Muscle layer of duodenum (tissue), 2 donors: Measurements from ENCODE around the gene CRYBA1.
"Not testable (repeated sequence)": the region's sequence is repeated elsewhere in the genome, so short reads cannot be mapped to it uniquely, and the experiment has no call there.

Source experiments
- H3K27ac ChIP-seq: one replicate; pipeline ENCODE4 v1.7.0; 2013; ENCODE audit warnings: mild to moderate bottlenecking, low read length
- H3K27me3 ChIP-seq: one replicate; pipeline ENCODE4 v1.7.0; 2013; ENCODE audit warnings: low read depth, mild to moderate bottlenecking, control low read depth, low read length
- H3K36me3 ChIP-seq, 2 donors: one replicate each; pipeline ENCODE4 v1.7.0; 2013; ENCODE audit warnings: low read length in 2 of 2, control low read depth in 1 of 2, mild to moderate bottlenecking in 1 of 2; ENCODE audit not compliant: insufficient read depth in 2 of 2, control insufficient read depth in 1 of 2
- H3K4me1 ChIP-seq, 2 donors: one replicate each; pipeline ENCODE4 v1.7.0; 2013; ENCODE audit warnings: low read length in 2 of 2, mild to moderate bottlenecking in 2 of 2, control low read depth in 1 of 2, moderate library complexity in 1 of 2; ENCODE audit not compliant: insufficient read depth in 2 of 2, control insufficient read depth in 1 of 2
- H3K4me3 ChIP-seq, 2 donors: one replicate each; pipeline ENCODE4 v1.7.0; 2013; ENCODE audit warnings: low read length in 2 of 2, low read depth in 1 of 2, mild to moderate bottlenecking in 1 of 2
- H3K9me3 ChIP-seq, 2 donors: one replicate each; pipeline ENCODE4 v1.7.0; 2013; ENCODE audit warnings: low read length in 2 of 2, control low read depth in 1 of 2, mild to moderate bottlenecking in 1 of 2; ENCODE audit not compliant: control insufficient read depth in 1 of 2
- donor health status: healthy.

Gene CRYBA1

DNA sequence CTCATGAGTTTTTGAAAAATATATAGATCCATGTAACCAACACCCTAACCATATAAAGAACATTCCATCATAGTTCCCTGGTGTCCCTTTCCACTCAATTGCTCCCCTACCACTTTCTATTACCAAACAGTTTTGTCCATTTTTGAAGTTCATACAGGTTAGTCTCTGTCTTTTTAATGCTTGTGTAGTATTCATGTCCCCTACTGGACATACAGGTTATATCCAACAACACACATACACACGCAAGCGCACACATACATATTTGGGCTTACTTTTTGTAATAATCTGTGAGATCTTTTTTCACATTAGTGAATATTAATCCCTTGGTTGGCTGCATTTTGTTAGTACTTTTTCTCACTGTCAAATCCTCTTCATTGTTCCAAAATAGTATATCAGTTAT lies 6.4 kb downstream of the CRYBA1 start:
- no peaks in the 10 kb centered on the region for H3K9me3 ChIP-seq
- no peak overlapping the region for H3K4me3 ChIP-seq
- H3K4me1 ChIP-seq, result peaks cover 8 to 12% of the 10 kb centered on the region in 2 donors
- H3K27ac ChIP-seq, result no peak overlapping the region
- no peaks in the 10 kb centered on the region for H3K27me3 ChIP-seq
- peaks cover 0 to 4% of the 10 kb centered on the region in 2 donors for H3K36me3 ChIP-seq

DNA sequence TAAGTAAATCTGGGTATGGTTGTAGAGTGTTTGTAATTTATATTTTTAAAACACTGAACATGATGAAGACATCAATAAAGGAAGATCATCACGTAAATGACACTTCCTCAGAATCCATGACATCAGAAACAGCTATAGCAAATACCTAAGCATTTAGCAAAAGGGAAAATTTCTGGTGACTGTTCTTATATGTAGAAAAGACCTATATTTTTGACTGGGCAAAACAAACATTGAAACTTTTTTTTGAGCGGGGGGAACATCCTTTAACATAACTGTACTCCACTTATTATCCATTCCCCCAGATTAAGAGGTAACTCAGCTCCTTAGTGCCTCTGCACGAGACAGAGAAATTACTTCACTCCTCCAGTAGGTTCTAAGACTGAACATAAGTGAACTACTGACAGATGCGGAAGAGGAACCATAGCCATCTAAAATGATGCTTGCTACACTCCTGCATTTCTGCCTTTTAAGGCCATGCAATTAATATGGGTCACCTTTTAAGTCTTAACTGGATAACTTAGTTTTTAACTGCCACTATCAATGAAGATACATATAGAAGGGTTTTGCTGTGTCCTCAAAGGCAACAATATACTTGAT lies 9.4 kb downstream of the CRYBA1 start:
- Histone ChIP-seq H3K4me1 (peaks cover 15% of the 10 kb centered on the region in 2 donors), H3K36me3 (peaks cover 11 to 14% of the 10 kb centered on the region in 2 donors), H3K27ac (peak overlapping the region; percentile 66), H3K4me3 (no peak overlapping the region), H3K9me3 (no peaks in the 10 kb centered on the region), H3K27me3 (no peaks in the 10 kb centered on the region)

DNA sequence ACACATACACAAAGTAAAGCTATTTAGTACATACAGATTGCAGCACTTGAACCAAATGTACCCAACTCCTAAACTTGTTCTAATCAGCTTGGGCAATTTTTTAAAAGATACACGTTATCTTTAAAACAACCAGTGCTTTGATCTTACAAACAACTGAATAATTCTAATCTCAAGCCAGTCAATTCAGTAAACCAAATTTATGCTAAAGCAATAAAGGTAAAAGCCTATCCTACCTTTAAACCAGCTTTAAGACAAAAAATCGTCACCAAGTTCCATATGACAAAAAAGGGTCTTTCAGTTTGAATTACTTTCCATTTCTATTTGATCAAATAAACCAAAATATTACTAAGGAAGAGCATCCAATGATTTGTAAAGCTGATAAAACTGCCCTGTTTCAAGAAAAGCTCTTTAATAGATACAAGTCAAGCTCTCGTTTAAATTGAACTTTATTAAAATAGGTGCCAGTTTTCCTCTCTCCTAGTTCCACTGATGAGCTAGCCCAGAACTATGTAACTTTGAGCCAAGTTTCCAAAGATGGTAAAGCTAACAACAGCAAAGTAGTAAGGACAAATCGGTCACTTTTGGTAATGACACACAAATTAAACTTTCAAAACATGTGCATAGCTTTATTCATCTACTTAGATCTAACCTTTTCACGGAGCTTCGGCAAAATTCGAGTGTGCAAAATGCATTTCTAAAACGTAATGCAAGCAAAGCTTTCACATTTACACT lies 10.2 kb downstream of the CRYBA1 start:
- peak overlapping the region; percentile 66 for H3K27ac ChIP-seq
- peaks cover 15% of the 10 kb centered on the region in 2 donors for H3K4me1 ChIP-seq
- H3K4me3 ChIP-seq, result no peak overlapping the region
- H3K27me3 ChIP-seq, result no peaks in the 10 kb centered on the region
- H3K36me3 ChIP-seq, result peaks cover 11 to 14% of the 10 kb centered on the region in 2 donors
- H3K9me3 ChIP-seq, result no peaks in the 10 kb centered on the region

DNA sequence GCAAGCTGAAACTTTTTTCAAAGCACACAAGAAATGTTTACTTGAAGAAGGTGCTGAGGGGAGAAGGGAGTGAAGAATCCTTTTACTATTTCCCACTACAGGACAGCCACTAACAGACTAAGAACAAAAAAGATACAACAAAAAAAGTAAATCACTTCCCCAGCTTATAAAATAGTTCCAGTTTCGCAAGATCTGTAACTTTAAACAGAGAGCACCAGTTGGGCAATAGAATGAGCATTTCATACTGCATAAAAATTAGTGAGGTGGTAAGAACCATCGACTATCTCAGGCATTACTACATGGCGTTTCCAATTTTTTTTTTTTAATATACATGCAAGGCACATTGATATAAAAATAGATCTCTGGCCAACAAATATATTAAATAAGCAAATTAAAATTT lies 11.1 kb downstream of the CRYBA1 start:
- Histone ChIP-seq H3K36me3 (peaks cover 11 to 14% of the 10 kb centered on the region in 2 donors), H3K4me3 (no peak overlapping the region), H3K27me3 (no peaks in the 10 kb centered on the region), H3K27ac (peak overlapping the region; percentile 36), H3K4me1 (peaks cover 15% of the 10 kb centered on the region in 2 donors), H3K9me3 (no peaks in the 10 kb centered on the region)

DNA sequence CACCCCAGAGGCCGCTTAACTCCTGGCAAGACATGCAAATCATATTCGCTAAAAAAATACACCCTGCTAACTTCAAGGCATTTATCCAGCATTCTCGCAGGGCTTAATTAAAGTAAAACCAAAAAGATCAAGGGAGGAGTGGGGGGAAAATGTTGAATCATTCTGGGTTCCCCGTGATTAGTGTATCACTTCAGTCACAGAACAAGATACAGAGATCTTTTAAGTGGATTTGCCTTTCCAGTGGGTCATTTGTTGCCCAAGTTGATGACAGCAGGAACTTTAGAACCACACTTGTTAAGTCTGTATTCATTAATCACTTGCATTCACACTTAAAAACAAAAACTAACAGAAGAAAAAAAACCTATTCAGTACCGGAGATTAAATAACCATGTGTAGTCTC lies 17.3 kb downstream of the CRYBA1 start:
- Histone ChIP-seq H3K27me3 (no peaks in the 10 kb centered on the region), H3K27ac (no peak overlapping the region), H3K4me3 (no peak overlapping the region), H3K36me3 (peaks cover 30 to 37% of the 10 kb centered on the region in 2 donors), H3K9me3 (no peaks in the 10 kb centered on the region), H3K4me1 (no peaks in the 10 kb centered on the region)

DNA sequence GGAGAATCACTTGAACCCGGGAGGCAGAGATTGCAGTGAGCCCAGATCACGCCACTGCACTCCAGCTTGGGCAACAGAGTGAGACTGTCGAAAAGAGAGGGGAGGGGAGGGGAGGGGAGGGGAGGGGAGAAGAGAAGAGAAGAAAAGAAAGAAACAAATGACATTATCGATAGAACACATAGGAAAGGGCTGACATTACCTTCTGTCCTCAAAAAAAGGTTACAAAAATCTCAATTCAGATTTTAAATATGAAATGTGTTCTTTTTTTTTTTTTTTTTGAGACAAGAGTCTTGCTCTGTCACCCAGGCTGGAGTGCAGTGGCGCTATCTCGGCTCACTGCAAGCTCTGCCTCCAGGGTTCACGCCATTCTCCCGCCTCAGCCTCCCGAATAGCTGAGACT lies 25.3 kb downstream of the CRYBA1 start:
- H3K4me1 ChIP-seq, result peaks cover 7 to 19% of the 10 kb centered on the region in 2 donors
- H3K27ac ChIP-seq, H3K4me3 ChIP-seq, H3K9me3 ChIP-seq, H3K27me3 ChIP-seq: not testable (repeated sequence)
- H3K36me3 ChIP-seq, result peaks cover 7 to 17% of the 10 kb centered on the region in 2 donors

DNA sequence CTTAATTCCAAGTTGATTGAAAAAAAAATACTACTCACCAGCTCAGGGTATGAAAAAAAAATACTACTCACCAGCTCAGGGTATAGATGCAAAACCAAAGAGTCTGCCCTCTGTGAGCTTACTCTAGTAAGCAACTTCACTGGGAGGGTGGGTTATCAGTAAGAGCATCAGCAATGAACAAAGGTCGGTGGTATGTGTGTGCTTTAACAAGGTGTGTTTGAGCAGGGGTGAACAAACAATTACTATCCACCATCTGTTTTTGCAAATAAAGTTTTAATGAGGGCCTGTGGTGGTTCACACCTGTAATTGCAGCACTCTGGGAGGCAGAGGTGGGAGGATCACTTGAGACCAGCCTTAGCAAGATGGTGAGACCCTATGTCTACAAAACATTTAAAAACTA lies 27.3 kb downstream of the CRYBA1 start:
- peaks cover 7 to 27% of the 10 kb centered on the region in 2 donors for H3K4me1 ChIP-seq
- no peak overlapping the region for H3K27ac ChIP-seq
- H3K9me3 ChIP-seq, result no peaks in the 10 kb centered on the region
- H3K4me3 ChIP-seq, result no peak overlapping the region
- H3K27me3 ChIP-seq, result no peaks in the 10 kb centered on the region
- peaks cover 7 to 15% of the 10 kb centered on the region in 2 donors for H3K36me3 ChIP-seq

DNA sequence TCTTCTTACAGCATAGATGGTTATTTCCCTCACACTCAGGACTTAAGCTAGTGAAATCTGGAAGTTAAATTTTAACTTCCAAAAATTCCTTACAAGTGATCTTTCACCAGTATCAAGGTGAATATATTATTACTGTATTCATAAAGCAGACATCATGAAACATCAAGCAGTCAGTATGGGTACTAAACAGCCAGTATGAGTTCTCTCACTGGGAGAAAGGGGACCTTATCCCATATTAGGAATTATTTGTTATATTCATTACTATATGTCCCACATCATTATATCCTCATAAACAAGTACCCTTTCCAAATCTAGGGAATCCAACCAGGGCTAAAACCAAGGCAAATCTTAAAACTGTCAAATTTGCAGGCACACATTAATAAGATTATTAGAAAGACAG lies 32.0 kb downstream of the CRYBA1 start:
- Histone ChIP-seq H3K36me3 (peaks cover 16 to 21% of the 10 kb centered on the region in 2 donors), H3K27me3 (no peaks in the 10 kb centered on the region), H3K27ac (no peak overlapping the region), H3K4me1 (peaks cover 7 to 46% of the 10 kb centered on the region in 2 donors), H3K9me3 (no peaks in the 10 kb centered on the region), H3K4me3 (no peak overlapping the region)

DNA sequence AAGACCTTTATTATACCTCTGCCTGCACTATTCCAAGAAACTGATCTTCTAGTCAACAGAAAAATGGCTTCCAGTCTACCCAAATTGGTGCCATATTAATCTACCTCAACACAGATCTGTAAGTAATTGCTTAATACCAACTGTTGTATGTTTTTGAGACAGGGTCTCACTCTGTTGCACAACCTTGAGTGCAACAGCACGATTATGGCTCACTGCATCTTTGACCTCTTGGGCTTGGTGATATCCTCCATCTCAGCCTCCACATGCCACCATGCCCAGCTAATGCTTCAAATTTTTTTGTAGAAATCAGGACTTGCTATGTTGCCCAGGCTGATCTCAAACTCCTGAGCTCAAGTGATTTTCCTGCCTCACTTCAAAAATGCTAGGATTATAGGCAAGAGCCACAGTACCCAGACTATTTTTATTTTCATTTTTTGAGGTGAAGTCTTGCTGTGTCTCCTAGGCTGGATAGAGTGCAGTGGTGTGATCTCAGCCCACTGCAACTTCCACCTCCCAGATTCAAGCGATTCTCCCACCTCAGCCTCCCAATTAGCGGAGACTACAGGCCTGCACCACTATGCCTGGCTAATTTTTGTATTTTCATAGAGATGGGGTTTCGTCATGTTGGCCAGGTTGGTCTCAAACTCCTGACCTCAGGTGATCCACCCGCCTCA lies 32.9 kb downstream of the CRYBA1 start:
- peaks cover 7 to 51% of the 10 kb centered on the region in 2 donors for H3K4me1 ChIP-seq
- no peaks in the 10 kb centered on the region for H3K27me3 ChIP-seq
- no peaks in the 10 kb centered on the region for H3K9me3 ChIP-seq
- H3K4me3 ChIP-seq, result no peak overlapping the region
- peaks cover 20 to 26% of the 10 kb centered on the region in 2 donors for H3K36me3 ChIP-seq
- H3K27ac ChIP-seq, result no peak overlapping the region

DNA sequence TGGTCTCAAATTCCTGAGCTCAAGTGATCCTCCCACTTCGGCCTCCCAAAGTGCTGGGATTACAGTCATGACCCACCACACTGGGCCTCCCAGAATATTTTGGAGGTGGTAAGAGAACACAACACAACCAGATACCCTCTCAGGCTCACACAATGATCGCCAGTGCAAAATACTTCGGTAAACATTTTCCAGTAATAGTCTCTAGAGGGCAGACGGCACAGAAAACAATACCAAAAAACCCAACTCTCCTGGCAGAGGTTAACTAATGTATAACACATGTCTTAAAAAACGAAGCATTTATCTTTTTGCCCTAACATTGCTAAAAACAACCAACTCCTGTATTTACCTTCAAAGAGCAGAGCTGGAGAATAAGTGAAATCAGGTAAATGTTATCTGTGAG lies 36.8 kb downstream of the CRYBA1 start:
- peaks cover 0 to 45% of the 10 kb centered on the region in 2 donors for H3K4me1 ChIP-seq
- no peaks in the 10 kb centered on the region for H3K9me3 ChIP-seq
- peaks cover 37 to 45% of the 10 kb centered on the region in 2 donors for H3K36me3 ChIP-seq
- H3K27me3 ChIP-seq, result no peaks in the 10 kb centered on the region
- H3K27ac ChIP-seq, result no peak overlapping the region
- H3K4me3 ChIP-seq, result no peak overlapping the region

DNA sequence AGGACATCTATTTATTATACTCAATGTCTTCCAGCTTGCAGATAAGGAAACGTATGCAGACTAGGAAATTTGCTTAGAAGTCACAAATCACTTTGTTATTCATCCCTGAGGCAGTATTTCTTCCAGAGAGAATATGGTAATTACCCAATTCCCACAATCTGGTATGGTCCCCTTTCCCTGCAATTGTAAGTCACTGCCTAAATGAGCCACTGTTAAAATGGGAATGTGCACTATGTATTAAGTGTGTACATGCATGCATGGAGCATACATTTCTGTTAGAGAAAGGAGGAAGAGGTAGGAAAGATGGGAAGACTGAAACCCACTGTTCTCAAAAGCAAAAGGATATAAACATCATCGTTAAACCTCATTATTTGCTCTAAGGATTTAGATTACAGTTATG lies 37.3 kb downstream of the CRYBA1 start:
- Histone ChIP-seq H3K27me3 (no peaks in the 10 kb centered on the region), H3K36me3 (peaks cover 37 to 49% of the 10 kb centered on the region in 2 donors), H3K4me3 (no peak overlapping the region), H3K4me1 (peaks cover 0 to 50% of the 10 kb centered on the region in 2 donors), H3K9me3 (no peaks in the 10 kb centered on the region), H3K27ac (no peak overlapping the region)
